DND-41 (cell line): ENCODE results near the gene ATP6V0B.

Experiments used
- ATAC-seq: fragments of 200-7000 bp; cut with Tn5 transposase; 3 replicates; pipeline ENCODE4 v1.9.1; 2021; ENCODE audit warnings: low read depth; ENCODE audit not compliant: insufficient read depth
- DNase-seq: peaks from one replicate; pipeline ENCODE4 v3.0.0-alpha.2; 2020
- H2AFZ ChIP-seq: 2 replicates; pipeline ENCODE4 v1.6.0; 2012; ENCODE audit warnings: low read depth, low read length
- H3K27ac ChIP-seq: 2 replicates; pipeline ENCODE4 v1.5.1; 2012; ENCODE audit warnings: low read length, inconsistent platforms
- H3K27me3 ChIP-seq: fragments of 200-600 bp; sonication (generic); 2 replicates; pipeline ENCODE4 v1.6.0; 2012; ENCODE audit warnings: low read length, mild to moderate bottlenecking, inconsistent platforms; ENCODE audit not compliant: insufficient read depth, poor library complexity
- H3K36me3 ChIP-seq: 2 replicates; pipeline ENCODE4 v1.5.1; 2012; ENCODE audit warnings: low read length, inconsistent platforms; ENCODE audit not compliant: insufficient read depth
- H3K4me1 ChIP-seq: 2 replicates; pipeline ENCODE4 v1.5.1; 2012; ENCODE audit warnings: mild to moderate bottlenecking, low read length; ENCODE audit not compliant: insufficient read depth
- H3K4me2 ChIP-seq: 2 replicates; pipeline ENCODE4 v1.6.0; 2012; ENCODE audit warnings: mild to moderate bottlenecking, moderate library complexity, low read length, inconsistent platforms; ENCODE audit not compliant: insufficient read depth
- H3K4me3 ChIP-seq, 2 experiments: fragments of 200-600 bp in 1 of 2; shearing (Covaris generic) in 1 of 2; 2 replicates each; pipeline ENCODE4 v1.5.1; 2012 to 2016; ENCODE audit warnings: inconsistent platforms in 2 of 2, low read length in 2 of 2, mild to moderate bottlenecking in 2 of 2, low read depth in 1 of 2, moderate library complexity in 1 of 2
- H3K79me2 ChIP-seq: 2 replicates; pipeline ENCODE4 v1.6.0; 2012; ENCODE audit warnings: low read length, inconsistent platforms; ENCODE audit not compliant: insufficient read depth
- H3K9ac ChIP-seq: 2 replicates; pipeline ENCODE4 v1.6.0; 2012; ENCODE audit warnings: low read depth, mild to moderate bottlenecking, inconsistent platforms, low read length, moderate library complexity
- H3K9me3 ChIP-seq: 2 replicates; pipeline ENCODE4 v1.5.1; 2012; ENCODE audit warnings: low read length, moderate library complexity, mild to moderate bottlenecking, inconsistent platforms; ENCODE audit not compliant: insufficient read depth, severe bottlenecking
- H4K20me1 ChIP-seq: 2 replicates; pipeline ENCODE4 v1.6.0; 2012; ENCODE audit warnings: low read length; ENCODE audit not compliant: insufficient read depth
- EZH2 ChIP-seq: IDR thresholded peaks from 3 replicates; pipeline ENCODE4 v1.6.1; 2012; ENCODE audit warnings: borderline replicate concordance, low read depth, mild to moderate bottlenecking, moderate library complexity, low read length, inconsistent platforms; ENCODE audit not compliant: severe bottlenecking
- TF ChIP-seq, protein P1 (sequence below): IDR thresholded peaks from 2 replicates; pipeline ENCODE4 v1.5.1; 2012; ENCODE audit warnings: borderline replicate concordance, low read length, moderate library complexity, mild to moderate bottlenecking; ENCODE audit not compliant: poor library complexity, severe bottlenecking; ENCODE audit errors: extremely low read depth

ATP6V0B gene

DNA sequence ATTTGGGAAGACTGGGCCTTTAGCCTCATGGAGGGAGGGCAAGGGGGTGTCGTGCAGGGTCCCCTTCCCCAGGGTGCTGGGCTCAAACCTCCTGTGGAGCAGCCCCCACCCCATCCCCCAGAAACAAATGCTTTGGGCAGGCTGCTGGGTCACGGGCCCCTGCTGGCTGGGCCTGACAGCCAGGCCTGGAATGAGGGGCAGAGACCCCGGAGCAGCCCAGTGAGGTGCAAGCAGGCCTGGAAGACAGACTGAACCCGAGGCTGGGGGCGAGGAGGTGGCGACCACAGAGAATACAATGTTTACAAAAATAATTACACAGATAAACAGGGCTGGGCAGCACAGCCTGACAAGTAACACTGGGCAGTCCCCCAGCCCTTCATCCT, 22.0 kb downstream of the ATP6V0B start:
- Histone ChIP-seq H3K4me1 (peaks cover 10% of the 10 kb centered on the region), H3K4me2 (no peak overlapping the region), H3K36me3 (no peaks in the 10 kb centered on the region), H3K9me3 (no peaks in the 10 kb centered on the region), H2AFZ (no peak overlapping the region), H3K4me3 (no peak overlapping the region), H3K27ac (no peak overlapping the region), H3K79me2 (no peaks in the 10 kb centered on the region), H3K27me3 (no peaks in the 10 kb centered on the region), H4K20me1 (peaks cover 7% of the 10 kb centered on the region; the same call in 1 of the 2 replicates), H3K9ac (no peak overlapping the region)
- DNase-seq (no peak), ATAC-seq (no peak)
- TF ChIP-seq, protein P1, sequence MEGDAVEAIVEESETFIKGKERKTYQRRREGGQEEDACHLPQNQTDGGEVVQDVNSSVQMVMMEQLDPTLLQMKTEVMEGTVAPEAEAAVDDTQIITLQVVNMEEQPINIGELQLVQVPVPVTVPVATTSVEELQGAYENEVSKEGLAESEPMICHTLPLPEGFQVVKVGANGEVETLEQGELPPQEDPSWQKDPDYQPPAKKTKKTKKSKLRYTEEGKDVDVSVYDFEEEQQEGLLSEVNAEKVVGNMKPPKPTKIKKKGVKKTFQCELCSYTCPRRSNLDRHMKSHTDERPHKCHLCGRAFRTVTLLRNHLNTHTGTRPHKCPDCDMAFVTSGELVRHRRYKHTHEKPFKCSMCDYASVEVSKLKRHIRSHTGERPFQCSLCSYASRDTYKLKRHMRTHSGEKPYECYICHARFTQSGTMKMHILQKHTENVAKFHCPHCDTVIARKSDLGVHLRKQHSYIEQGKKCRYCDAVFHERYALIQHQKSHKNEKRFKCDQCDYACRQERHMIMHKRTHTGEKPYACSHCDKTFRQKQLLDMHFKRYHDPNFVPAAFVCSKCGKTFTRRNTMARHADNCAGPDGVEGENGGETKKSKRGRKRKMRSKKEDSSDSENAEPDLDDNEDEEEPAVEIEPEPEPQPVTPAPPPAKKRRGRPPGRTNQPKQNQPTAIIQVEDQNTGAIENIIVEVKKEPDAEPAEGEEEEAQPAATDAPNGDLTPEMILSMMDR: no peak
- no peak for TF ChIP-seq EZH2

DNA sequence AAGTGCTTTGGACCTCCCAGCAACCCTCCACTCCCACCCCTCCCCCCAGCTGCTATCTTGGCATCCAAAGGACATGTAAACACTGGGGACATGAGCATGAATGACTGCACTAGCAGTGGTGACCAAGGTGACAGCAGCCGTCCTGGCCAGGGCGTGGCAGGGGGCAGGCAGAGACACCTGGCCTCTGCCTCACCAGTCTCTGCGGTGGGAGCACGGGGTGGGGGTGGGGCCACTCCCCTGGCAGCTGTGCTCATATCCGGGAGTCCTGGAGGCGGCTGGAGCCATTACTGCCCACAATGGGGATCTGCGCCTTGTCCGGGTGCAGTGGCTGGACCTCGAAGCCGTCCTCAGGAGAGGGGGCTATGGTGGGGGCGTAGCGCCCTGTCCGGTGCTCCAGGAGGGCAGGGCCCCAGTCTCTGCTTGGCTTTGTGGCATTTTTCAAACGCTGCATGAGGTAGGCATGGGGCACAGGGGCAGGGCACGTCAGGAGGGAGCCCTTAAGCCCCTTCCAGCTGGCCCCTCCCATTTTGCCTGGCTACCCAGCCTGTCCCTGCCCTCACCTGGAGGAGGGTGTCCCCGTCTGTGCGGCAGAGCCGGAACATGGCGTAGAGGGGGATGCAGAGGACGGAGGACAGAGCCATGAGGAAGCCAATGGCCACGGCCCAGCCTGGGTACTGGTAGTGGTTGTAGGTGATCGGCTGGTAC, 22.7 kb downstream of the ATP6V0B start:
- H3K27me3 ChIP-seq: no peaks in the 10 kb centered on the region
- no peak overlapping the region for H3K9ac ChIP-seq
- H3K27ac ChIP-seq: no peak overlapping the region
- DNase-seq: no peak
- no peaks in the 10 kb centered on the region for H3K9me3 ChIP-seq
- H3K36me3 ChIP-seq: no peaks in the 10 kb centered on the region
- peaks cover 3% of the 10 kb centered on the region for H3K4me1 ChIP-seq
- H3K4me2 ChIP-seq: no peak overlapping the region
- peaks cover 7% of the 10 kb centered on the region; the same call in 1 of the 2 replicates for H4K20me1 ChIP-seq
- no peak for ATAC-seq
- H3K4me3 ChIP-seq: no peak overlapping the region
- no peak overlapping the region for H2AFZ ChIP-seq
- H3K79me2 ChIP-seq: no peaks in the 10 kb centered on the region
- no peak for TF ChIP-seq EZH2
- TF ChIP-seq, protein P1: no peak

DNA sequence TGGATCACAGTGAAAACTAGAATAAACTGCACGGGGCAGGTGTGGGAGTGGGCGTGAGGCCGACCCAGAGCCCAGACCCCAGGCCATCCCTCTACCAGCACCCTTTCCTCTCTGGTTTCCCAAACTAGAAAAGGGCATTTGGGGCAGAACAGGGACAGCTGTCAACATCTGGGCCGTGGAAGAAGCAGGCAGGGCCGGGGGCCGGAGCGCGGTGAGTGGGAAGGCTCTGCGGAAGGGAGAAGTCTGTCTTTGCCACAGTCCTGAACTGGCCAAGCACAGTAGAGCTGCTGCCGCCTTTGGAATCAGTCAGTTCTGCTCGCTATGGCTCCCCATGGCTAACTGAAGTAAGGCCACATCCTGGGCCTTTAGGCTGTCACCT, 23.2 kb downstream of the ATP6V0B start:
- Histone ChIP-seq H4K20me1 (peaks cover 7% of the 10 kb centered on the region; the same call in 1 of the 2 replicates), H3K27me3 (no peaks in the 10 kb centered on the region), H3K36me3 (no peaks in the 10 kb centered on the region), H3K4me1 (no peaks in the 10 kb centered on the region), H3K9me3 (no peaks in the 10 kb centered on the region), H3K27ac (no peak overlapping the region), H3K9ac (no peak overlapping the region), H3K79me2 (no peaks in the 10 kb centered on the region), H2AFZ (no peak overlapping the region), H3K4me2 (no peak overlapping the region), H3K4me3 (no peak overlapping the region)
- TF ChIP-seq EZH2: no peak
- TF ChIP-seq, protein P1: no peak
- DNase-seq (no peak), ATAC-seq (no peak)
